Measurements from ENCODE around the gene DCDC2B. TPM values are rescaled to one million over a fixed set of nuclear protein-coding genes. Genes with fewer than 3 reads are reported as not detected.
A peak's percentile ranks its signal among the peaks of the same experiment; 100 is the strongest.

The DCDC2B gene
- total and polyA plus RNA-seq, 9 of the 15 experiments (the other 6 are each of a cell fraction or from before 2014, with no cell fraction given): not detected

DNA sequence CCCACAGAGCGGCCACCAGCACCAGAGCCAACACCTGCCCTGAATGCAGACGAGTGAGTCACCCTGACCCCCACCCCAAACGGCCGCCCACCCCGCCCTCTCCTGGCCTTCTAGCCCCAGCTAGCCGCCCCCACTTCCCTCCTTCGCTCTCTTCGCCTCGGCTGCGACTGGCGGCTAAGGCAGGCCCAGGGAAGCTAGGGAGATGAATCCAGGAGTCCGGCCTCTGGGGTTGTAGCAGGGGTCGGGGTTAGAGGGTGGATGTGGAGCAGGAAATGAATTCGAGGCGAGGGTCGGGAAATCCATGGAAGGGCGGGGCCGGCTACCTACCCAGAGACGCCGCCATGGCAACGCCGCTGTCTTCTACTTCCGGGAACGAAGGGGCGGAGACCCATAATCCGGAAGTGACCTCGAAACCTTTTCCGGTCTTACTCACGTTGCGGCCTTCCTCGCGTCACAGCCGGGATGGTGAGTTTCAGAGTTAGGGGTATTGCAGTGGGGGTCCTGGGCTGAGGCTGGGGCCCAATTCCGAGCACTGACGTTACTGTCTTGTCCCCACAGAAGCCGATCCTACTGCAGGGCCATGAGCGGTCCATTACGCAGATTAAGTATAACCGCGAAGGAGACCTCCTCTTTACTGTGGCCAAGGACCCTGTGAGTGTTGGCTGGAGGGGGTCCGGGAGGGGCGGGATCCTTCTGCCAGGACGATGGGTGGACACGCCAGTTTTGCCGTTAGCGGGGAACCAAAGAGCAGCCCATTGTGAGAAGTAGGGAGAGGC is 13.3 kb downstream of the DCDC2B start, which contains the start of the genes EIF3I and TMEM234 (continued):
- TF ChIP-seq ZNF318 (IDR thresholded peaks at IDR 0.05; ENCODE audit: borderline replicate concordance in 1 of 2, low read depth in 1 of 2): no peak
- no peak for TF ChIP-seq RAD21 (CRISPR knock-in tag; conservative IDR thresholded peaks at IDR 0.05 in 1 of 2, IDR thresholded peaks at IDR 0.05 in 1 of 2)
- TF ChIP-seq NRF1 (conservative IDR thresholded peaks at IDR 0.05 in 1 of 2, IDR thresholded peaks at IDR 0.05 in 1 of 2): peak in 1 of 2 experiments; percentile 35; a peak in 1 of 4 replicates
- TF ChIP-seq ZBTB17 (CRISPR knock-in tag; IDR thresholded peaks at IDR 0.05): 0 out of 2 replicates have a peak, but pooled peaks have one; percentile 8
- 0 out of 2 replicates have a peak, but pooled peaks have one; percentile 43 for TF ChIP-seq KAT7 (CRISPR knock-in tag; IDR thresholded peaks at IDR 0.05; ENCODE audit: borderline replicate concordance)
- TF ChIP-seq, protein P1, sequence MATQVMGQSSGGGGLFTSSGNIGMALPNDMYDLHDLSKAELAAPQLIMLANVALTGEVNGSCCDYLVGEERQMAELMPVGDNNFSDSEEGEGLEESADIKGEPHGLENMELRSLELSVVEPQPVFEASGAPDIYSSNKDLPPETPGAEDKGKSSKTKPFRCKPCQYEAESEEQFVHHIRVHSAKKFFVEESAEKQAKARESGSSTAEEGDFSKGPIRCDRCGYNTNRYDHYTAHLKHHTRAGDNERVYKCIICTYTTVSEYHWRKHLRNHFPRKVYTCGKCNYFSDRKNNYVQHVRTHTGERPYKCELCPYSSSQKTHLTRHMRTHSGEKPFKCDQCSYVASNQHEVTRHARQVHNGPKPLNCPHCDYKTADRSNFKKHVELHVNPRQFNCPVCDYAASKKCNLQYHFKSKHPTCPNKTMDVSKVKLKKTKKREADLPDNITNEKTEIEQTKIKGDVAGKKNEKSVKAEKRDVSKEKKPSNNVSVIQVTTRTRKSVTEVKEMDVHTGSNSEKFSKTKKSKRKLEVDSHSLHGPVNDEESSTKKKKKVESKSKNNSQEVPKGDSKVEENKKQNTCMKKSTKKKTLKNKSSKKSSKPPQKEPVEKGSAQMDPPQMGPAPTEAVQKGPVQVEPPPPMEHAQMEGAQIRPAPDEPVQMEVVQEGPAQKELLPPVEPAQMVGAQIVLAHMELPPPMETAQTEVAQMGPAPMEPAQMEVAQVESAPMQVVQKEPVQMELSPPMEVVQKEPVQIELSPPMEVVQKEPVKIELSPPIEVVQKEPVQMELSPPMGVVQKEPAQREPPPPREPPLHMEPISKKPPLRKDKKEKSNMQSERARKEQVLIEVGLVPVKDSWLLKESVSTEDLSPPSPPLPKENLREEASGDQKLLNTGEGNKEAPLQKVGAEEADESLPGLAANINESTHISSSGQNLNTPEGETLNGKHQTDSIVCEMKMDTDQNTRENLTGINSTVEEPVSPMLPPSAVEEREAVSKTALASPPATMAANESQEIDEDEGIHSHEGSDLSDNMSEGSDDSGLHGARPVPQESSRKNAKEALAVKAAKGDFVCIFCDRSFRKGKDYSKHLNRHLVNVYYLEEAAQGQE (IDR thresholded peaks at IDR 0.05; ENCODE audit: borderline replicate concordance): no peak
- TF ChIP-seq, protein P1 (CRISPR knock-in tag; IDR thresholded peaks at IDR 0.05; ENCODE audit: low read depth): no peak
- no peak for TF ChIP-seq FOXK1 (CRISPR knock-in tag; IDR thresholded peaks at IDR 0.05; ENCODE audit: borderline replicate concordance)
- peak; percentile 72 for TF ChIP-seq ZBTB7A (IDR thresholded peaks at IDR 0.05; ENCODE audit: borderline replicate concordance, control insufficient read depth, low read depth, low read length)
- no peak for TF ChIP-seq ZNF551 (CRISPR knock-in tag; IDR thresholded peaks at IDR 0.05)

Data from K562 (cell line).